HG03135 (cell line): Measurements from ENCODE around the gene VPS37B.

Experiments
- ATAC-seq: cut with Tn5 transposase; IDR thresholded peaks from one replicate; pipeline ENCODE4 v1.9.1; 2021; ENCODE audit warnings: mild to moderate bottlenecking, moderate library complexity; ENCODE audit not compliant: unreplicated experiment

Gene VPS37B

GRCh38 chr12:122842505-122843405 lies 53.2 kb downstream of the VPS37B start:
- no peak for ATAC-seq

DNA sequence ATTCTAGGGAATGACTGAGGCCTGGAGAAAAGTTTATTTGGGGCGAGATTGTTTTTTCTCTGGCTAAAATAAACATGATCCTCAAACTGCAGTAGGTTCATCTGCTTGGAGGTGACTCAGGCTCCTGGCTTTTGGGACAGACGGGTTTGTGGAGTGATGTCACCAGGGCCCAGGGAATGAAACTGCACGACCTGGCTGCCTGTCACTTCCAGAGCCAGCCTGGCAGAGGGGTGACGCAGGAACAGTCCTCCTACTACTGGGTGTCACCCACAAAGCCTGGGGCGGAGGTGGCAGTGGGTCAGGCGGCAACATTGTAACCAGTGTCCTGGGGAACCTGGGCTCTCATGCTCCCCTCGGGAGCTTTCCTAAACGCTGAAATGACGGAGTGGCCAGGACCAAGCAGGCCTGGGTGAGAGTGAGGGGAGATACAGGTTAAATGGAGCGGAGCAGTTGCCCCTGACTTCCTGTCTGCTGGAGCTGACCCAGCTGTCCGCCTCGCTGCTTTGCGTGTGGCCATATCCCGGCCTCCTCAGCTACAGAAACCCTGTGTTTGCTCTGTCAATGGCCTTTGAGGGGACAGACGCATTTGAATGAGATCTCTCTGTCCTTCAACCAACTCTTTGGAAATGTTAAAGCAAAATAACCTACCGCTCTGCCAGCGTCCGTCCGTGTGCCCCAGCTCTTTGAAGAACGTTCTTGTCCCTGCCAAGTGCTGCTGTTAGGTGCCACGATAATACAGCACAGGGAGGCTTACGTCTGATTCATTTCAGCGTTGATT lies 54.2 kb downstream of the VPS37B start:
- no peak for ATAC-seq

DNA sequence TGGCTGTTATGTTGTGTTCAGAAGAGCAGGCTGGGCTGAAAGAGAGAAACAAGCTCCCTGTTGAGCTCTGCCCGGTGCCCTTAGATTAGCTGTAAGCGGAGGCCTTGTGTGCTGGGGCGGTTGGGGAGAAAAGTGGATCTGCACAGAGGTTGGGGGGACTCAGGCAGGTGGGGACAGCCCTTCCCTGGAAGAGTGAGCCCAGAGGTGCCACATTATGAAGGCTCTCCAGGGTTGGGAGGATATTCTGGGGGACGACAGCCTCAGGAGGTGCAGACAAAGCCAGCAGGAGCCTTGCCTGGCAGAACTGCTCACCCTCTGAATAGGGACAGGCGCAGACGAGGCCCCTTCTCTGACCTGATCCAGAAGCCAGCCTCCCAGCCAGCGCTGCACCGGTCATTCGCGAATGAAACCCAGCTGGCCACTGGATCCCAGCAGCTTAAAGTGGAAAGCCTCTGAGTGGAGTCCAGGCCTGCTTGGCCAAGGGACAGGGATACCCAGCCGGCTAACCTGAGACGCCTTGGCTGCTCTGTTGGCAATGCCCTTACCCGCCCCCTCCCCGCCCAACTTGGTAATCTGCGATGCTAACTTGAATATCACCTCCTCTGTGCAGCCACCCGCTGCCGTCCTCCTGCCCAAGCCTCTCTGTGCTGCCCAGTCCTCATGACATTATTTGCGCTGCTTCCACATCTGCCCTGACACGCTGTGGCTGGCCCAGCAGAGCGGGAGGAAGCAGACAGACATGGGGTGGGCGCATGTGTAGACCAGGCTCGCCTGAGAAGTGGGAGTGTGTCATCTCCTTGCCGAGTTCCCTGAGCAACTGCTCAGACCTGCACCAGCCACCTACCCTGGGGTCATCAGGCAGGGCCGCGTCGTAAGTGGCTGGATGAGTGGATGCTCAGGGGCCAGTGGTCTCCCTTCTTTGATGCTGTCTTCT lies 55.1 kb downstream of the VPS37B start:
- ATAC-seq, result no peak

DNA sequence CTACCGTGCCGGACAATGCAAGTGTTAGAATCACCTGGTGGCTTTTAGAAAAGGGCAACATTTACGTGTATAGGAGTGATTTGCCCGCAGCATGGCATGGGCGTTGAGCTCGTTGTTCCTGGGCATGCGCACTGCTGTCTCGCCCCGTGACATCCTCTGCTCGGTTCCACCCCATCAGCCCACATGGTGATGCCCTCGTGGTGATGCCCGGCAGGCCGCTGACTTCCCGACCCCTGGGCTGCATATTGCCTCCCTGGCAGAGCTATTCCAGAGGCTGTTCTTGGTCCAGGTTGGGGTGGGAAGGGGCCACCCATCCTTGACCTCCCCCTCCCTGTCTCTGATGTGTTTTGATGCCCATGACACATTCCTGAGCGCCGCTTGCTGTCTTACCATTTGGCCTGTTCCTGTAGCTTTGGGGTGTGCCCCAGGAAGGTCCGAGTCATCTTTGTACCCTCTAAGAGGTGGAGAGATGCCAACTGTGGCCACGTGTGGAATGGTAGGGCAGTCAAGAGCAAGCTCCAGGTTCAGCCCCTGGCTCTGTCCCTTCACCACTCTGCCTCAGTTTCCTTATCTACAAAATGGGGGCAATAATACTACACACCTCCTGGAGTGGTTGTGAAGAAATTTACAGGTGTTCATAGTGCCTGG lies 55.9 kb downstream of the VPS37B start:
- no peak for ATAC-seq

DNA sequence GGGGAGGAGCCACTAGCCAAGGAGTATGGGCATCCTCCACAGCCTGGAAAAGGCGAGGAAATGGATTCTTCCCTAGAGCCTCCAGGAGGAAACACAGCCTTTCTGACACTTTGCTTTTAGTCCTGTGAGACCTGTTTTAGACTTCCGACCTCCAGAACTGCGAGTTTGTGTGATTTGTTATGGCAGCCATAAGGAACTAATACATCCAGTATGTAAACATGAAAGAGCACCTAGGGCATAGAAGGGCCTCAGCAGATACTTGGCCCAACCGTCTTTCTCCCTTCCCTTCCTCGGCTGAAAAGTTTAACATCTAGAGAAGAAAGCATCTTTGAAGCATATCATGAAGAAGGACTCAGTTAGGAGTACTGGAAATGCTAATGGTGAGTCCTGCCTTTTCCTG lies 57.1 kb downstream of the VPS37B start:
- no peak for ATAC-seq

DNA sequence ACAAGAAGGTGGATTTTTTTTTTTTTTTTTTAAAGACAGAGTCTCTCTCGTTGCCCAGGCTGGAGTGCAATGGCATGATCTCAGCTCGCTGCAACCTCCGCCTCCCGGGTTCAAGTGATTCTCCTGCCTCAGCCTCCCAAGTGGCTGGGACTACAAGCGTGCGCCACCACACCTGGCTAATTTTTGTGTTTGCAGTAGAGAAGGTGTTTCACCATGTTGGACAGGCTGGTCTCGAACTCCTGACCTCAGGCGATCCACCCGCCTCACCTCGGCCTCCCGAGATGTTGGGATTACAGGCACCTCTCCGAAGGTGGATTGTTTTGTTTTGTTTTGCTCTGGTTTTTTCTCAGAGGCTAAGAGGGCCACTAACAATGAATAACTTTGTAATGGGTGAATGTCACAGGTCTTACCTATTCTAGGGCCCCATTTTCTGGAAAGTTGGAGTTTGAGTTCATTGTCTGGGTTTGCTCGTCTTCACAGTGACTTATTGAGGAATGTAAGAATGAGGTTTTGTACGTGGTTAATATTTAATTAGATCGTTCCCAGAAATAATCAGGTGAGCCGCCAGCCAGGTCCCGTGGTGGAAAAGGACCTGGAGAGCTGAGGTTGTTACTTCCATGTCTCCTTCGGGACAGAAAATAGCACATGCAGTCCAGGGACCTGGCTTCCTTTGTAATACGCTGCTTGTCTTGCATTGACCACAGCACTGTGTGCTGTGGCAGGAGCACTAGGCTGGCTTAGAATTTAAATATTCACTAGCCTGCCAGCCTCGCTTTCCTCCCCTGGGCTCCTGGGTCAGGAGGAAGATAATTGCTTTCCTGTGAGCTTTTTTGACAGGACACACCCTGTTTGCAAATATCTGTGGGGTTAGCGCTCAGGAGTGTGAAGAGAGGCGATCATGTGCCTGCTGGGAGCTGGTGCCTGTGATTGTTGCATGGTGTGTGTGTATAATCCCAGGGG lies 58.3 kb downstream of the VPS37B start:
- no peak for ATAC-seq

GRCh38 chr12:122836027-122836921 lies 59.6 kb downstream of the VPS37B start:
- ATAC-seq, result no peak

- no peak for ATAC-seq
Observed at GRCh38 chr12:122835750-122836026, 60.2 kb downstream of the VPS37B start.

GRCh38 chr12:122834921-122835749 lies 60.8 kb downstream of the VPS37B start, which contains the start of gene HIP1R:
TSS of gene HIP1R (plus strand) at chr12:122835457. CDS start at chr12:122835551, 94 bp downstream.
- ATAC-seq, result no peak

- ATAC-seq, result no peak
Observed at GRCh38 chr12:122834104-122834920, 61.6 kb downstream of the VPS37B start.

DNA sequence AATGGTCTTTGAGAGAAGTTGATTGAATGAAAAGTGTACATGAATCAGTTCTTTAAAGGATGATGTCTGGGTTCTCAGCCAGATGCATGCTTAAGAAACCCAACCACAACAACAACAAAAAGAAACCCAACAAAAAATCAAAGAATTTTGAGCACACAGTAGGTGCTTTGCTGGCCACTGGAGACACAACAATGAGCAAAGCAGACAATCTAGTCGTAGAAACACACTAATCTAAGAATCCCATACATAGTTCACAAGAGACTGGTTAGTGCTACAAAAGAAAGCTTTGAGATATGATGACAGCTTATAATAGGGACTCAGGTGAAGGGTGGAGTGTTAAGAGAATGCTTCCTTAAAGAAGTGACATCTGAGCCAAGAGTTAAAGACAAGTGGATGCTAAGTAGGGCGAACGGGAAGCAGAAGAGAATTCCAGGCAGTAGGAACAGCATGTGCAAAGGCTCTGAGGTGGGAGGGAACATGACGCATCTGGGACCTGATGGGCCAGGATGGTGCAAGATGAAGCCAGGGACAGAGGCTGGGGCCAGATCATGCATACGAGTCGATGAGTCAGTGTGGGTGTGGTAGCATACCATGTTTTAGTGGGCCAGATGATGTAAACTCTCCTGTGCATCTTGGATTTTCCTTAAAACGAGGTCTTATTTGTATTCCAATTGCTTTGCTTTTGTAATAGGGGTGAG lies 65.3 kb downstream of the VPS37B start:
- ATAC-seq, result no peak

- ATAC-seq, result no peak
Observed at GRCh38 chr12:122827258-122827657, 68.7 kb downstream of the VPS37B start.

GRCh38 chr12:122825773-122826724 lies 69.9 kb downstream of the VPS37B start:
- ATAC-seq, result no peak

- no peak for ATAC-seq
Observed at GRCh38 chr12:122823429-122823828, 72.5 kb downstream of the VPS37B start.

DNA sequence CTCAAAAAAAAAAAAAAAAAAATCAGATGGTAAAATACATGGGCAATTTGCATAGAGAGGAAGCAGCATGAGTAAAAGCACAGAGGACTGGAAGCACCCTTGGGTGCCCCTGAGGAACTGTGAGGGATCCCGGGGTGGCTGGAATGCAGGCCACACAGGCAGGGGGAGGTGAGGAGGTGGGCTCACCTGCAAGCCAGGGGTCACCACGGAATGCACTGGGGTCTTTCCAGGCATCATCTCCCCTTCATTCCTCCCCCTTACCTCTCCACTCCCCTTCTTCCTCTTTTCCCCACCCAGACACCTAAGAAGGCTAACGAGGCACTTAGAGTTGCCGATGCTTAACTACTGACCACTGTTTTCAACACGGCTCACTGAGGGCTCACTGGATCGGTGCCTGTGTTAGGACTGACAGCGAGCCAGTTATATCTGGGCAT lies 75.1 kb downstream of the VPS37B start:
- ATAC-seq, result no peak
